GM21723 (cell line): ENCODE measurements around the gene GNPTG.
A peak's percentile ranks its signal among the peaks of the same experiment; 100 is the strongest.

Experiments used
- ATAC-seq: cut with Tn5 transposase; IDR thresholded peaks from one replicate; pipeline ENCODE4 v1.9.1; 2021; ENCODE audit warnings: mild to moderate bottlenecking, moderate library complexity; ENCODE audit not compliant: unreplicated experiment

Gene GNPTG

DNA sequence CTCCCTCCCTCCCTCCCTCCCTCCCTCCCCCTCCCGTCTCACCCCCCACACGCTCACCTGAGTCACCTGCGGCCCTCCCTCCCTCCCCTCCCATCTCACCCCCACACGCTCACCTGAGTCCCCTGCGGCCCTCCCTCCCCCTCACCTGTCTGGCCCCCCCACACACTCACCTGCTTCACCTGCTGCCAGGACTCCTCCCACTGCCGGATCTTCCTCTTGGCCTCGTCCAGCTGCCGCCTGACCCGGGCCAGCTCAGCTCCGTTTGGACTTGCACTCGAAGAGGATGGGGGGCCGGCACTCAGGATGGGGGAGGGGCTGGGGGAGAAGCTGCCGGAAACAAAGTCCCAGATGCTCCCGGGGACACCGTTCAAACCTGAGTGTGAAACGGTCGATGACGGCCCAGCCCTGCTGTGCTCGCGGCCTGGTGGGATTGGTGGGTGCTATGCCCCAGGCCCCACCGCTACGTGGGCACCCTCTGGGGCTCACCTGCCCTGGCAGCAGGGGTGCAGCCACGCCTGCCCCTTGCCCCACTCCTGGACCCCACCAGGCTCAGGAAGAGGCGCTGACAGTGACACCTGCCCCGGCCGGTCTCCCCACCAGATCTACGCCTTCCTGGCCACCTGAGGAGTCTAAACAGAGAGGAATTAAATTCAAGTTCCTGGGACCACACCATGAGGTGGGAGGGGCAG lies 15.9 kb downstream of the GNPTG start:
- ATAC-seq = no peak

DNA sequence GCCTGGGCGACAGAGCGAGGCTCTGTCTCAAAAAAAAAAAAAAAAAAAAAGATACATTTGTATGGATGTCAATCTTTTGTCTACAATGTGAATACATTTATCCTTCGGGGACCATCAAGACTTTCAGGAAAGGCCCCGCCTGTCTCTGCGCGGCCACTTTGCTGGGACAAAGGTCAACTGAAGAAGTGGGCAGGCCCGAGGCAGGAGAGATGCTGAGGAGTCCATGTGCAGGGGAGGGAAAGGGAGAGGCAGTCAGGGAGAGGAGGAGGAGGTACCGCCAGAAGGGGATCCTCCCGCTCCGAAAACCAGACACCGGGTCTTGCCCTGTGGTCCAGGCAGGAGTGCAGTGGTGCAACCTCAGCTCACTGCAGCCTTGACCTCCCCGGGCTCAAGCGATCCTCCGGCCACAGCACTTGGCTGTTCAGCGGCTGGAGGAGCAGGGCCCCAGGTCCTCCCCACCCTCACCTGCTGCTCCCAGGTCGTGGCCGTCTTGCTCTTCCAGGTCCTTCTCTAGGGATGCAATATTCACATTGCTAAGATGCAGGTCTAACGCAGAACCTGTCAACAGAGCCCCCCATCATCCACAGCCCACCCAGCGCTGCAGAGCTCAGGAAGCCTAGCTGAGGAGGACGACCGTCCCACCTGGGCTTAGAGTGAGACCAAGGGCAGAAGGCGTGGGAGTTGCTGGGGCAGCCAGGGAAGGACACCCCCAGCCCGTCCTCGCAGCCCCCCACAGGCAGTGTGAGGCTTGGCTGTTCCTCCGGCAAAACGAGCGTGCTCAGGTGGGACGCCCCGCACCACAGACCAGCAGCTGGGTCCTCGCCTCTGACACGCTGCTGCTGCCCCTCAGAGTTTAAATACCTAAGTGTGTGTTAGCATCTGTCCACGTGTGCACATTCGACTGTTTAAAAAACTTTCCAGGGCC lies 19.6 kb downstream of the GNPTG start:
- no peak for ATAC-seq

DNA sequence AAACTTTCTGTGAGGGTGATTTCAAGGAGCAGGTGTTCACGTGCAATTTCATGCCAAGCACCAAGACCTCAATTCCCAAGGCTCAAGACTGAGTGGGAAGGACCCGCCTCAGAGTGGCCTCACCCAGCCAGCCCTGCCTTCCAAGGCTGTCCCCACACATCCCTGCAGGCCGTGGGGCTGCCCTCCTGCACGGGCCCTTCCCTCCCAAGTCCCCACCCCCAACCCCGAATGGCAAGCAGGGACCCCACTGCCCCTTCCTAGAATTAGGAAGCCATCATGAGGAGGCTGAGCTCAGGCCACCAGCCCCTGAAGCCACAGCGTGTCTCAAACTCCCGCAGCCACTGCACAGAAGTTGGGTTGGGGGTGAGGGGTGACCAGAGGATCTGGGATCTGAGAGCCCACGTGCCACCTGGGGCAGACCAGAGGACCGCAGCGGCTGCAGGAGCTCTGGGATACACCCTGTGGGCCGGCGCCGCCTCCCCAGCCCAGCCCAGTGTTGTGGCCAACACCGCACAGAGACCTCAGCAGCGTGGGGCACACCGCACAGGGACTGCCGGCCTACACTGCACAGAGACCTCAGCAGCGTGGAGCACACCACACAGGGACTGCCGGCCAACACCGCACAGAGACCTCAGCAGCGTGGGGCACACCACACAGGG lies 20.7 kb downstream of the GNPTG start:
- ATAC-seq = no peak

DNA sequence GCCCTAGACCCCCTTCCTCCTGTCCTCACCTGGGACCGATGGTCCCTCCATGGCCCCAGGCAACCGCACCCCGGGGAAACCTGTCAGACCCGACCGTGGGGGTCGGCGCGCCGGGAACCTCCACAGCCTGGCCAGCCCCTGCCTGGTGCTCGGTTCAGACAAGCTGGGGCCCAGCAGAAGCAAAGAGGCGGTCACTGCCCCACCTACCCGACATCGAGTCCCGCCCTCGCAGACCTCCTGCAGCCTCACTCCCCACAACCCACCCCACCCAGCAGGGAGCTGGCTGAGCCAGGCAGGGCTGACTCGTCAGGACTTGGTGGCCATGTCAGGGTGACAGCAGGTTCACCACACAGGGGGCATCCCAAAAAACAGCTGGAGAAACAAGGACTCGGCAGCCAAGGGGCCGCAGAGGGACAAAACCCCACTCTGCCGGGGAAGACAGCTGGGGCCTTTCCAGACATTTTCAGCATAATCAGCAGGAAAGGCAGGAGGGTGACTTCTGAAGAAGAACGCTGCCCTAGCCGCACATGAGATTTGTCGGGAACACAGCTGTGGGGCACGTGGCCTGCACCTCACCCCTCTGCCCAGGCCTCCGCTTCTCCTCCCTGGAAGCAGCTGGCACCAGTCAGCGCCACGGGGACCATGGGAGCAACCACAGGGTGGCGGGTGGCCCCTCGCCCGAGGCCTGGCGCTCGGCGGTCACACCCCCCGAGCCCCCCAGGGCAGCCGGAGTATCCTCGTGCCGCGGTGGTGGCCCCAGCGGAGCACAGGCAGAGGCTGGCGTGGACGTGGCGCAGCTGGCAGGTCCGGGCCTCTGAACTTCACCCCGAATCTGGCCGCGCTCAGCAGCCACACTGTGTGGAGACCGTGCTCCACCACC lies 22.9 kb downstream of the GNPTG start:
- no peak for ATAC-seq

DNA sequence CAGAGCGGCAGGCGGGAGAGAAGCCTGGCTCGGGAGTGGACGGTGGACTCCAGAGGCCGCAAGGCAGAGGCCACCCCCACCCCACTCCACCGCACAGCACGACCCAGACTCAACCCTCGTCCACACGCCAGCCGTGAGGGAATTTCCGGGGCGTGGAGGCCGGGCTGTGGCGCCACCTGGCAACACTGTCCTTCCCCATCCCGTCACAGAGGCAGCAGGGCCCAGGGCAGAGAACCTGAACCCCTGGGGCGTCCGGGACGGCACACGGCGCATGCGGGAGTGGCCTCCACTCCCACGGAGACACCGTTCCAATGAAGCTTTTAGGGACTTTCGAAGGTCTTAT lies 23.5 kb downstream of the GNPTG start:
- ATAC-seq = no peak

DNA sequence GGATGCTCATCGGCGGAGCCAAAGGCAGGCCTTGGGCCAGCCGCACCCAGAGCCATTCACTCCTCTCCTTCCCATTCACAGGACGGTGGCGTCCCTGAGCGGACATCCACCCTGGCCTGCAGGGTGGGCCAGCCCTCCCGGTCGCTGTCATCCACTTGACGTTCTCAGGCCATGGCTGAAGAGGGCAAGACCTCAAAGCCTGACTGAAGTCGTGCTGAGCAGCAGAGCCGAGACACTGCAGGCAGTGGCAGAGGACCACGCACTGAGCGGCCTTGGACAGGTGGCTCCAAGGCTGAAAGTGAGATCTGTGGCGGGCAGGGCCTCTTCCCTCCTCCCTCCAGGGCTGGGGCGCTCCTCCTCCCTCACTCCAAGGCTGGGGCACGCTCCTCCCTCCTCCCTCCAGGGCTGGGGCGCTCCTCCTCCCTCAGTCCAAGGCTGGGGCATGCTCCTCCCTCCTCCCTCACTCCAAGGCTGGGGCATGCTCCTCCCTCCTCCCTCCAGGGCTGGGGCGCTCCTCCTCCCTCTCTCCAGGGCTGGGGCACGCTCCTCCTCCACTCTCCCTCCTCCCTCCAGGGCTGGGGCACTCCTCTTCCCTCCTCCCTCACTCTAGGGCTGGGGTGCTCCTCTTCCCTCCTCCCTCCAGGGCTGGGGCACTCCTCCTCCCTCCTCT lies 24.1 kb downstream of the GNPTG start:
- ATAC-seq = no peak

DNA sequence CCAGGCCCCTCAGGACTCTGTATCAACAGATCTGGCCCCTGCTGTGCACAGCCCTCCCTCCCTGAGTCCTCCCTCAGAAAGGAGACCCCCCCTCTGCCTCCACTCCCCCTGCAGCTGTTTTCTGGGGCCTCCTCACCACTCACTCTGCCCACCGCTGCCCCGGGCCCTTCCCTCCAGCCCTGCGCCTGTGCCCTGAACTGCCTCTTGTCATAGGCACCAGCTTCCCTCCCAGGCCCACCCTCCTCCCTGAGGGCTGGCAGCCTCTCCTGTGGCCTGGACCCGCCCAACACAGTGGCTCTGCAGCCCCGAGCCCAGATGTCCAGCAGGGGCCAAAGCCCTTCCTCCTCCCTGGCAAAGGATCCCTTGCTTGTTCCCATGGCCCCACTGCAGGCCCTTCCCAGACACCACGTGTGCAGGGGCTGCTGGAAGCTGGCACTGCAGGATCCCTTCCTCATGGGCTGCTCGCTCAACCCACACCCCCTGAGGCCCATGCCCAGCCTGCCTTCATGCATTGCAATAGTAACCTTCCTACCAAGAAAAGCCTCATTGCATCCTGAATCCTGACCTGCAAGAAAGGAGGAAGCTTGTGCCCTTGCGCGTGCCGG lies 25.8 kb downstream of the GNPTG start:
- no peak for ATAC-seq

DNA sequence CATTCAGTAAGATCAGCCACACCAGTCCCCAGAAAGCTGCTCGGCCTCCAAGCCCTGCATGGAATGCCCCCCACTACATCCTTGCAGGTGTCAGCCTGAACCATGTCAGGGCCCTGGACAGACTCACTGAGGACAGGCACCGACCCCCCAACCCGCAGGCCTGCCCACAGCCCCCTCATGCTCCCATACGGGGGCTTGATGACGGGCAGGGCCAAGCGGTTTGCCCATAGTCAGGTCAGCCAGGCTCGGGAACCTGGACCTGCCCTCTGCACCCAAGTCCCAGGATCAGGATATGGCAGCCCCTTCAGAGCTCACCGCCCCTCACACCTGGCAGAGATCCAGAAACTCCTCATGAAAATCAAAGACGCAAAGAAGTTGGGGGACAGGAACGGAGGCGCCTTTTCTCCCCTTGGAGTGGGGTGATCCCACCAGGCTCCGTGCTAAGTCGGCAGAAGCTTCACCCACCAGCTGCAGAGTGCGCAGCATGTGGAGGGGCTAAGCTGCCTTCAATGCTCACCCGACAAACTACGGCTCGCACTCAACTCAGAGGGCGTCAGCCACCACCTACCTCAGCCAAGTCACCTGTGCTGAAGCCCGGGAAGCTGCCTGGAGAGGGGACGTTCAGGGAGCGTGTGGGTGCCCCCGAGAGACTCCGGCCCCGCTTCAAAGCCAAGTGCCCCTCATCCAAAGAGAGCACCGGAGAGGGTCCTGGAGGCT lies 26.5 kb downstream of the GNPTG start:
- ATAC-seq = no peak

DNA sequence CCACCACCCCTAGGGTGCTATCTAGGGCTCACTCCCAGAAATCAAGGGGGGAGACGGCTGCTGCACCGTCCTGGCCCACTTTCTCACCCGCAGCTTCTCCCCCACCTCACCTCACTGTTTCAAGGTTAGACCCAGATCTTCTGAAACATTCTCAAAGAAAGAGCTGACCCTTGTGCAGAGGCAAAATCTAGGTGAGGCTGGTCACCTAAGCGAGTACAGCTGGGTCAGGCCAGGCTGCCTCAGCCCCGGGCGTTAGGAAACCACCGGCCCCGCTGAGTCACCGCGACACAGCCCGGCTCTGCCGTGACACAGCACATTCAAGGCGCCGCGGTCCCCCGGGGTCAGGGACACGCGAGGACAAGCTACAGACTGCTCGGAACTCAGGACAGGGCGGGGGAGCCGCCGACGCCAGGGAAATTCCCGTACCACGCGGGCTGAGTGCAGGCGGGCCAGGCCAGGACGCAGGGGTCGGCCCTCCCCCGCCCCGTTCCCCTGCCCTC lies 27.1 kb downstream of the GNPTG start:
- ATAC-seq = peak; percentile 41

DNA sequence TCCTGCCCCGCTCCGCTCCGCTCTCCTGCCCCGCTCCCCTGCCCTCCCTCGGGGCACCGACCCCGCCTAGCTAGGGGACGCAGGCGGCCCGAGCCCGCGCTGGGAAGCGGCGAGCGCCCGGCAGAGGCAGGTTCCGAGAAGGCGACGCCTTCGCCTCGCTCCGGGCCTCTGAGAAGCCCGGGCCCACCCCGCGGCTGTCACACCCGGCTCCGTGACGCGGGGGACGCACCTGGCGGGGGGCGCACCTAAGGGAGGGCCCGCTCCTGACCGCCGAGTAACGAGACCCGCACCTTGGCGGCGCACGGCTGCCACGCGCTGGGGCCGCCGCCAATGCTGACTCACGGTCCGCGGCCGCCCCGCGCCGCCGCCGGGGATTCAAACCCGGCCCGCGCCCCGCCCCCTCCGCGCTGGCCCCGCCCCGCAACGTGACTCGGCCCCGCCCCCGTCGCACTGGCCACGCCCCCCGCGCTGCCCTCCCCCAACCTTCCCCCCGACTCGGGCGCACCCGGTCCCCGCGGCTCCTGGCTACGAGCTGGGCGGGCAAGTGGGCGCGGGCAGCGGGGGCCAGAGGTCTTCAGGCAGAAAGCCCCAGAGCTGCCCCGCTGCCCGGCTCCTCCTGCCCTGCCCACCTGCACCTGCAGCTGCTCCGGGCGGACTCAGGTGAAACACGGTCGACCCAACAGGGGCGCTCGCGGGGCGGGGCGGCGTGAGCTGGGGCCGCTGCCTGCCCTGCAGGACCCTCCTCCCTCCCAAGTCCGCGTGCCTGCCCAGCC lies 27.8 kb downstream of the GNPTG start:
- peak; percentile 52 for ATAC-seq

DNA sequence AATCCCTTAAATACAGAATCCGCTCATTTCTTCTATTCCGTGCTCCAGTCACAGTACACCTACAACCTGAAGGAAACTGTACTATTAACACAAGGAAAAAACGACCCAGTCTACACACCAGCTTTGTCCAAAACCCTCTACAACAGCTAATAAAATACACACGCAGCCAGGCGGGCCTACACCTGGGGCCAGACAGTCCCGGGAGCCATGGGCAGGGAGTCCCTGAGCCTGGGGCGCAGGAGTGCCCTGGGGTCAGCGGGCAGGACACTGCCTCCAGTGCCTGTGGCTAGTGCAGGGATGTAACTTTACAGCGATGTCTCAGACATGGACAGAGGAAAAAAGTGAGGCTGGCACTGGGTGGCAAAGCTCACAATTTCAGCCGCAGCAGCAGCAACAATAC lies 28.5 kb downstream of the GNPTG start:
- ATAC-seq = no peak

DNA sequence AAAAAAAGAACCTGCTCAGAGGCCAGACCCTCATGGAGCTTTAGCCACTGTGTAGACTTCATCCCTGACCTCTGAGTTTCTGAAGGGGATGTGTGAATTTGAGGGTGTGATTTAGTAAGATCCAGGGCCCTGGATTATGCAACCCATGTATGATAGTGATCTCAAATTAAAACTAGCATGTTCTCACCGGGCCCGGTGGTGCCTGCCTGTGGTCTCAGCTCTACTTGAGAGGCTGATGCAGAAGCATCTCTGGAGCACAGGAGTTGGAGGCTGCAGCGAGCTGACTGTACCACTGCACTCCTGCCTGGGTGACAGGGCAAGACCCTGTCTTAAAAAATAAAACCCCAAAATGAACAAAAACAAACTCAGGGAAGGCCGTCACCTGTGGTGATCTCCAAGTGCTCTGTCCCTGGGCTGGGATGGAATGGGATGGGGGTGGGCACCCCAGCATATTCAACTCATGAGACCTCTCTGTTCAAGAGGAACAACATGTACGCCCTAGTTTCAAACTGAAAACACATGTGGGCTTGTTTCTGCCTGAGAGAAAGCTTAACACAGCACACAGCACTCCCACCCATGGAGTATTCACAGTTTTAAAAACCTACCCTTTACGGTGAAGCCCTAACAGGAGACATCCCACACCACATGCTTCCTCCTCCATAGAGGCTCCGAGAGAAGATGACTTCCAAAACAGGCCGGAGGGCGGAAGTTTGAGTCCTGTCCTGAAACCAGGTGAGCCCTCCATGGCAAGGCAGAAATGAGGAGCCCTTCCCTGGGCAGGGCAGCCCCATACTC lies 30.1 kb downstream of the GNPTG start:
- ATAC-seq = no peak

DNA sequence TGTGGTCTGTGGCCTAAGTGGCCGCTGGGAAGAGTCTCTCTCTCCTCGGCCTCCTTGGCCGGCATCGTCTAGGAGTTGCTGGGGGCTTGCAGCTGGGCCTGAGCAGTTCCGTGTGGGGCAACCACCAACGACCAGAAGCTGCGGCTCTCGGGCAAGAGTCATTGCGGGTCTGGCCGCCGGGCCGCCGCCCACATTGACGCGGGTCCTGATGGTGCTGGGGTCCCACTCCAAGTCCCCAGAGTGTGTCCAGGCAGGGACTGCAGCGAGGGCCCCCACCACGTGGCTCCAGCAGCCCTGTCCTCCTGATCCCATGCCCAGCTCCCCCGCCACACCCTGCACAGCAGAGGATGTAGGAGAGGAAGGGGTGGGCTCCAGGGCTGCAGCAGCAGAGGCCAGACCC lies 31.8 kb downstream of the GNPTG start:
- ATAC-seq = no peak

DNA sequence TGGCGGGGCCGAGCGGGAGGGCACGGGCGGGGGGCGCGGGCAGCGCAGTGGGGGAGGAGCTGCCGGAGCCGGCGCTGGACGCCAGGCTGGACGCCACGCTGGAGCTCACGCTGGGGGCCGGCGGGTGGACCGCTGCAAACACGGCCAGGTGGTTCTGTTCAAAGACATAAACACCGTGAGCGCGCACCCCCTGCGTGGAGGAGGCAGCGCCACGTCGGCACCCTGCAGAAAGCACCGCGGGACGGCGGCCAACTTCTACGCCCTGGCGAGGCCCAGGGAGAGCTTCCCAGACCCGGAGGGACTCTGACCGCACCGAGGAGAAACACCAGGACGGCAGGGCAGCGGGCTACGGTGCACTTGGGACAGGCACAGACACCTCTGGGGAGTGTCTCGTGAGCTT lies 33.5 kb downstream of the GNPTG start:
- no peak for ATAC-seq

DNA sequence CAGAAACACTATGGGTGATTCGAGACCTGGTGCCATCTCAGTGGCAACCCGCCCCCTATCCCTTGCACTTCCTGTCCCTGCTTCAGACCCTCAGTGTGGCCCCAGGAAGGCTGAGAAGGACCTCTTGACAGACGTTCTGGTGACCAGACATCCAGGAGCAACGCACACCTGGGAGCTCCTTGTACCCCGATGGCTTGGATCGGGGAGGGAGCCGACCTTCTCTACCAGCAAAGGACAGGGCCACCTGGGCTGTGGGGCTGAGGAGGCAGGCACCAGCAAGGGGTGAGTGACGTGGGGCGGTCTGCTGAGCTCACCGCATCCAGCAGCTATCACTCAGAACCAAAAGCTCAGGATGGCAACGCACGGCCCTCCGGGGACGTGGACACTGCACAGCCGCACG lies 35.6 kb downstream of the GNPTG start:
- no peak for ATAC-seq

DNA sequence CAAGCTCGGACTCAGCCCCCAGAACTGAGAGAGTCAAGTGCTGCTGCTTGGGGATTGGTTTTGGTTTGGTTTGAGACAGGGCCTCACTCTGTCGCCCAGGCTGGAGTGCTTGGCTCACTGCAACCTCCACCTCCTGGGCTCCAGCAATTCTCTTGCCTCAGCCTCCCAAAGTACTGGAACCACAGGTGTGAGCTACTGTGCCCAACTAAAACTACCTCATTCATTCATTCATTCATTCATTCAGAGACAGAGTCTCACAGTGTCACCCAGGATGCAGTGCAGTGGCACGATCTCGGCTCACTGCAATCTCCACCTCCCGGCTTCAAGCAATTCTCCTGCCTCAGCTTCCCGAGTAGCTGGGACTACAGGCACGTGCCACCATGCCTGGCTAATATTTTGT lies 38.0 kb downstream of the GNPTG start:
- ATAC-seq = no peak

DNA sequence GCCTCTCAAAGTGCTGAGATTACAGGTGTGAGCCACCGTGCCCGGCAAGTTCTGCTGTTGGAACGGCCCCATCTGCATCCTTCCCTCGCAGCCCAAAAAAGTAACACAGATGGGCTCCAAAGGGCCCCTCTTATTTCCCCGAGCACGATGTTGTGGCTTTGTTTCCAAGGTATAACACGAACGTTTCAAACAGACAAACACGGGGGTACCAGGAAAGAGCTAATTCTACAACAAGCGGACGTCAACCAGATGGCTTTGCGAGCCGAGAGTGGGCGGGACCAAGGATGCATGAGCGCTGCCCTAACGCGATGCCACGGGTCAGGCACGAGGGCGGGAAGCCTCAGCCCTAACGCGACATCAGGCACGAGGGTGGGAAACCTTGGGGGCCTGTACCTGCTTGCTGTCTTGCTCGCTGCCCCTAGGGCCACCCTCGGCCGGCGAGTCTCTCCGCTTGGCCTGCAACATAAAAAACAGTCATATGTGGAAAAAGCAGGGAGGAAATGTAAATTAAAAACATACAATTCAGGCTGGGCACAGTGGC lies 38.6 kb downstream of the GNPTG start:
- no peak for ATAC-seq
